HepG2 (cell line): ENCODE data around the gene SOAT2. TPM values are rescaled to one million over a fixed set of nuclear protein-coding genes. Genes with fewer than 3 reads are reported as not detected.

Experiments
- ARID2 ChIP-seq: sonication (generic); formaldehyde crosslinking; IDR thresholded peaks from 2 replicates; pipeline ENCODE4 v1.8.1; 2022; ENCODE audit warnings: mild to moderate bottlenecking, missing genetic modification reagents, borderline replicate concordance
- BRD4 ChIP-seq: sonication (generic); formaldehyde crosslinking; IDR thresholded peaks from 2 replicates; pipeline ENCODE4 v1.4.0; 2020; ENCODE audit warnings: missing genetic modification reagents
- DMTF1 ChIP-seq: sonication (generic); formaldehyde crosslinking; IDR thresholded peaks from 2 replicates; pipeline ENCODE4 v1.4.0; 2020; ENCODE audit warnings: mild to moderate bottlenecking, missing genetic modification reagents
- EHMT2 ChIP-seq: fragments of 200-600 bp; sonication (generic); IDR thresholded peaks from 2 replicates; pipeline ENCODE4 v1.7.0; 2017; ENCODE audit warnings: antibody characterized with exemption, low read depth, low read length, borderline replicate concordance
- FOXK1 ChIP-seq: sonication (generic); formaldehyde crosslinking; IDR thresholded peaks from 2 replicates; pipeline ENCODE4 v1.4.0; 2020; ENCODE audit warnings: low read depth, missing genetic modification reagents, borderline replicate concordance
- GTF2F1 ChIP-seq: fragments of 150-350 bp; IDR thresholded peaks from 2 replicates; pipeline ENCODE4 v1.6.1; 2014; ENCODE audit warnings: low read length
- HNRNPH1 ChIP-seq: fragments of 200-400 bp; formaldehyde crosslinking; optimal IDR thresholded peaks from 2 replicates; pipeline ENCODE3; 2017; ENCODE audit warnings: mild to moderate bottlenecking, low read depth, low read length
- KDM5A ChIP-seq: fragments of 200-600 bp; sonication (generic); IDR thresholded peaks from 2 replicates; pipeline ENCODE4 v1.7.0; 2018; ENCODE audit warnings: antibody characterized with exemption, mild to moderate bottlenecking, low read length, borderline replicate concordance
- KDM6A ChIP-seq: IDR thresholded peaks from 2 replicates; pipeline ENCODE4 v1.6.1; 2016; ENCODE audit warnings: low read depth
- MEIS1 ChIP-seq: sonication (generic); formaldehyde crosslinking; IDR thresholded peaks from 2 replicates; pipeline ENCODE4 v1.9.0; 2021; ENCODE audit warnings: mild to moderate bottlenecking, missing genetic modification reagents, moderate library complexity, borderline replicate concordance
- RNF2 ChIP-seq: fragments of 450-650 bp; conservative IDR thresholded peaks from 2 replicates; pipeline ENCODE4 v1.6.1; 2016; ENCODE audit warnings: low read depth
- TBX2 ChIP-seq: sonication (generic); formaldehyde crosslinking; IDR thresholded peaks from 2 replicates; pipeline ENCODE4 v1.5.0; 2020; ENCODE audit warnings: missing genetic modification reagents, mild to moderate bottlenecking, borderline replicate concordance
- ZBTB26 ChIP-seq: IDR thresholded peaks from 2 replicates; pipeline ENCODE4 v1.6.1; 2016; ENCODE audit warnings: missing compliant biosample characterization, missing genetic modification reagents, borderline replicate concordance
- ZFP91 ChIP-seq: sonication (generic); formaldehyde crosslinking; IDR thresholded peaks from 2 replicates; pipeline ENCODE4 v1.9.0; 2022; ENCODE audit warnings: missing genetic modification reagents, mild to moderate bottlenecking, borderline replicate concordance
- ZNF441 ChIP-seq: sonication (generic); formaldehyde crosslinking; IDR thresholded peaks from 2 replicates; pipeline ENCODE4 v1.7.0; 2021; ENCODE audit warnings: missing genetic modification reagents, borderline replicate concordance
- polyA plus RNA-seq, 8 experiments: library from polyadenylated mRNA; depleted of rRNA in 3 of 8; stranded (reverse) in 7 of 8; unstranded in 1 of 8; fragments of >200 nt; fragmentation: Illumina TruSeq in 4 of 8; extraction: Trizol in 4 of 8; gene quantifications; 2 replicates each; pipeline versions ENCODE4 v1.2.1 to v1.2.3, GENCODE V29; 2011 to 2016; ENCODE audit warnings: low read depth in 4 of 8, missing spikeins in 1 of 8, mixed read lengths in 1 of 8; ENCODE audit not compliant: insufficient read depth in 1 of 8
- total RNA-seq, 5 experiments: library from RNA; depleted of rRNA; stranded (reverse); fragments of >200 nt; fragmentation: Illumina TruSeq; extraction: Trizol; gene quantifications; 2 replicates each; pipeline ENCODE4 v1.2.3, GENCODE V29; 2016; ENCODE audit warnings: low read depth in 1 of 5
- TF ChIP-seq, protein P1 (sequence below): sonication (generic); formaldehyde crosslinking; IDR thresholded peaks from 2 replicates; pipeline ENCODE4 v1.8.0; 2022; ENCODE audit warnings: mild to moderate bottlenecking, missing genetic modification reagents, moderate library complexity
- TF ChIP-seq, protein P2 (sequence below): sonication (generic); IDR thresholded peaks from 2 replicates; pipeline ENCODE4 v1.6.1; 2016; ENCODE audit warnings: low read depth, borderline replicate concordance

SOAT2 gene
- total and polyA plus RNA-seq, 2 of the 13 experiments (the other 11 are each of a cell fraction or from before 2014, with no cell fraction given) = 14.9 to 108 TPM

- TF ChIP-seq, protein P1, sequence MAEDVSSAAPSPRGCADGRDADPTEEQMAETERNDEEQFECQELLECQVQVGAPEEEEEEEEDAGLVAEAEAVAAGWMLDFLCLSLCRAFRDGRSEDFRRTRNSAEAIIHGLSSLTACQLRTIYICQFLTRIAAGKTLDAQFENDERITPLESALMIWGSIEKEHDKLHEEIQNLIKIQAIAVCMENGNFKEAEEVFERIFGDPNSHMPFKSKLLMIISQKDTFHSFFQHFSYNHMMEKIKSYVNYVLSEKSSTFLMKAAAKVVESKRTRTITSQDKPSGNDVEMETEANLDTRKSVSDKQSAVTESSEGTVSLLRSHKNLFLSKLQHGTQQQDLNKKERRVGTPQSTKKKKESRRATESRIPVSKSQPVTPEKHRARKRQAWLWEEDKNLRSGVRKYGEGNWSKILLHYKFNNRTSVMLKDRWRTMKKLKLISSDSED (CRISPR knock-in tag) = no peak
- no peak for TF ChIP-seq RNF2
- TF ChIP-seq DMTF1 (CRISPR knock-in tag) = peak; percentile 79; the same call in 1 of the 2 replicates
- no peak for TF ChIP-seq BRD4 (CRISPR knock-in tag)
- no peak for TF ChIP-seq HNRNPH1
- TF ChIP-seq MEIS1 (CRISPR knock-in tag) = 0 out of 2 replicates have a peak, but pooled peaks have one; percentile 7
- TF ChIP-seq ZNF441 (CRISPR knock-in tag) = peak; percentile 43; the same call in 1 of the 2 replicates
- TF ChIP-seq EHMT2 = no peak
- TF ChIP-seq ZBTB26 (CRISPR knock-in tag) = 0 out of 2 replicates have a peak, but pooled peaks have one; percentile 65
- TF ChIP-seq, protein P2, sequence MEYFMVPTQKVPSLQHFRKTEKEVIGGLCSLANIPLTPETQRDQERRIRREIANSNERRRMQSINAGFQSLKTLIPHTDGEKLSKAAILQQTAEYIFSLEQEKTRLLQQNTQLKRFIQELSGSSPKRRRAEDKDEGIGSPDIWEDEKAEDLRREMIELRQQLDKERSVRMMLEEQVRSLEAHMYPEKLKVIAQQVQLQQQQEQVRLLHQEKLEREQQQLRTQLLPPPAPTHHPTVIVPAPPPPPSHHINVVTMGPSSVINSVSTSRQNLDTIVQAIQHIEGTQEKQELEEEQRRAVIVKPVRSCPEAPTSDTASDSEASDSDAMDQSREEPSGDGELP = peak; percentile 58; the same call in 1 of the 2 replicates
- TF ChIP-seq TBX2 (CRISPR knock-in tag) = peak; percentile 77
- TF ChIP-seq ZFP91 (CRISPR knock-in tag) = peak; percentile 82; the same call in 1 of the 2 replicates
- TF ChIP-seq FOXK1 (CRISPR knock-in tag) = peak; percentile 59; the same call in 1 of the 2 replicates
- TF ChIP-seq KDM5A = no peak
- no peak for TF ChIP-seq GTF2F1
- no peak for TF ChIP-seq KDM6A (CRISPR knock-in tag)
- peak; percentile 84 for TF ChIP-seq ARID2 (CRISPR knock-in tag)
Observed at GRCh38 chr12:53079226-53080117, 23.8 kb upstream of the SOAT2 start, which contains the start of gene SPRYD3 (continued).
